ENCODE results near the gene RAD1. TPM values are rescaled to one million over a fixed set of nuclear protein-coding genes. Genes with fewer than 3 reads are reported as not detected.

The RAD1 gene
- polyA plus RNA-seq, 1 donor from 2014 or later, result 37.2 TPM

- peak overlapping the region; percentile 57 for H3K27ac ChIP-seq (ENCODE audit: low read length)
- no peaks in the 10 kb centered on the region for H3K9me2 ChIP-seq (ENCODE audit: insufficient read depth, low read length)
- H3K9ac ChIP-seq (ENCODE audit: low read length), result peak overlapping the region; percentile 68
- H3K36me3 ChIP-seq (ENCODE audit: insufficient read depth, low read length), result peaks cover 5% of the 10 kb centered on the region
- peak overlapping the region; percentile 96 for H3K4me3 ChIP-seq (ENCODE audit: low read length)
- no peaks in the 10 kb centered on the region for H3K9me3 ChIP-seq (ENCODE audit: low read length)
- H2AFZ ChIP-seq (ENCODE audit: low read depth, low read length), result peak overlapping the region; percentile 56
- no peak for TF ChIP-seq EZH2 (IDR thresholded peaks at IDR 0.05; ENCODE audit: borderline replicate concordance, insufficient read depth, low read length, poor library complexity, severe bottlenecking)
- TF ChIP-seq SMC3 (conservative IDR thresholded peaks at IDR 0.05; ENCODE audit: poor library complexity), result no peak
- TF ChIP-seq MXI1 (conservative IDR thresholded peaks at IDR 0.05; ENCODE audit: poor library complexity, severe bottlenecking), result peak; percentile 72
- TF ChIP-seq, protein P1, sequence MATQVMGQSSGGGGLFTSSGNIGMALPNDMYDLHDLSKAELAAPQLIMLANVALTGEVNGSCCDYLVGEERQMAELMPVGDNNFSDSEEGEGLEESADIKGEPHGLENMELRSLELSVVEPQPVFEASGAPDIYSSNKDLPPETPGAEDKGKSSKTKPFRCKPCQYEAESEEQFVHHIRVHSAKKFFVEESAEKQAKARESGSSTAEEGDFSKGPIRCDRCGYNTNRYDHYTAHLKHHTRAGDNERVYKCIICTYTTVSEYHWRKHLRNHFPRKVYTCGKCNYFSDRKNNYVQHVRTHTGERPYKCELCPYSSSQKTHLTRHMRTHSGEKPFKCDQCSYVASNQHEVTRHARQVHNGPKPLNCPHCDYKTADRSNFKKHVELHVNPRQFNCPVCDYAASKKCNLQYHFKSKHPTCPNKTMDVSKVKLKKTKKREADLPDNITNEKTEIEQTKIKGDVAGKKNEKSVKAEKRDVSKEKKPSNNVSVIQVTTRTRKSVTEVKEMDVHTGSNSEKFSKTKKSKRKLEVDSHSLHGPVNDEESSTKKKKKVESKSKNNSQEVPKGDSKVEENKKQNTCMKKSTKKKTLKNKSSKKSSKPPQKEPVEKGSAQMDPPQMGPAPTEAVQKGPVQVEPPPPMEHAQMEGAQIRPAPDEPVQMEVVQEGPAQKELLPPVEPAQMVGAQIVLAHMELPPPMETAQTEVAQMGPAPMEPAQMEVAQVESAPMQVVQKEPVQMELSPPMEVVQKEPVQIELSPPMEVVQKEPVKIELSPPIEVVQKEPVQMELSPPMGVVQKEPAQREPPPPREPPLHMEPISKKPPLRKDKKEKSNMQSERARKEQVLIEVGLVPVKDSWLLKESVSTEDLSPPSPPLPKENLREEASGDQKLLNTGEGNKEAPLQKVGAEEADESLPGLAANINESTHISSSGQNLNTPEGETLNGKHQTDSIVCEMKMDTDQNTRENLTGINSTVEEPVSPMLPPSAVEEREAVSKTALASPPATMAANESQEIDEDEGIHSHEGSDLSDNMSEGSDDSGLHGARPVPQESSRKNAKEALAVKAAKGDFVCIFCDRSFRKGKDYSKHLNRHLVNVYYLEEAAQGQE (IDR thresholded peaks at IDR 0.05; ENCODE audit: borderline replicate concordance), result no peak
- TF ChIP-seq EP300 (conservative IDR thresholded peaks at IDR 0.05; ENCODE audit: poor library complexity, severe bottlenecking), result no peak
- TF ChIP-seq RAD21 (conservative IDR thresholded peaks at IDR 0.05), result no peak
- no peak for TF ChIP-seq TAF1 (IDR thresholded peaks at IDR 0.05; ENCODE audit: low read depth)
- TF ChIP-seq POLR2AphosphoS5 (IDR thresholded peaks at IDR 0.05), result no peak
- TF ChIP-seq, protein P2, sequence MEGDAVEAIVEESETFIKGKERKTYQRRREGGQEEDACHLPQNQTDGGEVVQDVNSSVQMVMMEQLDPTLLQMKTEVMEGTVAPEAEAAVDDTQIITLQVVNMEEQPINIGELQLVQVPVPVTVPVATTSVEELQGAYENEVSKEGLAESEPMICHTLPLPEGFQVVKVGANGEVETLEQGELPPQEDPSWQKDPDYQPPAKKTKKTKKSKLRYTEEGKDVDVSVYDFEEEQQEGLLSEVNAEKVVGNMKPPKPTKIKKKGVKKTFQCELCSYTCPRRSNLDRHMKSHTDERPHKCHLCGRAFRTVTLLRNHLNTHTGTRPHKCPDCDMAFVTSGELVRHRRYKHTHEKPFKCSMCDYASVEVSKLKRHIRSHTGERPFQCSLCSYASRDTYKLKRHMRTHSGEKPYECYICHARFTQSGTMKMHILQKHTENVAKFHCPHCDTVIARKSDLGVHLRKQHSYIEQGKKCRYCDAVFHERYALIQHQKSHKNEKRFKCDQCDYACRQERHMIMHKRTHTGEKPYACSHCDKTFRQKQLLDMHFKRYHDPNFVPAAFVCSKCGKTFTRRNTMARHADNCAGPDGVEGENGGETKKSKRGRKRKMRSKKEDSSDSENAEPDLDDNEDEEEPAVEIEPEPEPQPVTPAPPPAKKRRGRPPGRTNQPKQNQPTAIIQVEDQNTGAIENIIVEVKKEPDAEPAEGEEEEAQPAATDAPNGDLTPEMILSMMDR (IDR thresholded peaks at IDR 0.05; ENCODE audit: poor library complexity, severe bottlenecking), result no peak
- H3K4me2 ChIP-seq (ENCODE audit: low read length), result peak overlapping the region; percentile 66
- no peaks in the 10 kb centered on the region for H3F3A ChIP-seq (ENCODE audit: insufficient read depth, low read length, poor library complexity, severe bottlenecking)
- H3K27me3 ChIP-seq (ENCODE audit: insufficient read depth, low read depth, low read length), result no peaks in the 10 kb centered on the region
- peaks cover 43% of the 10 kb centered on the region for H3K79me2 ChIP-seq (replicated peaks; ENCODE audit: insufficient read depth, low read length)
- H4K20me1 ChIP-seq (ENCODE audit: insufficient read depth), result no peaks in the 10 kb centered on the region
These were observed 599 bp downstream of the RAD1 start for GRCh38 chr5:34914671-34915138.

GRCh38 chr5:34913072-34913471 is 2.2 kb downstream of the RAD1 start:
- no peaks in the 10 kb centered on the region for H3K9me3 ChIP-seq (ENCODE audit: low read length)
- H3K36me3 ChIP-seq (ENCODE audit: insufficient read depth, low read length), result peaks cover 5% of the 10 kb centered on the region
- no peak overlapping the region for H3K4me2 ChIP-seq (ENCODE audit: low read length)
- no peak overlapping the region for H3K27ac ChIP-seq (ENCODE audit: low read length)
- H3K79me2 ChIP-seq (replicated peaks; ENCODE audit: insufficient read depth, low read length), result peaks cover 42% of the 10 kb centered on the region
- no peaks in the 10 kb centered on the region for H4K20me1 ChIP-seq (ENCODE audit: insufficient read depth)
- H2AFZ ChIP-seq (ENCODE audit: low read depth, low read length), result no peak overlapping the region
- TF ChIP-seq, protein P1 (IDR thresholded peaks at IDR 0.05; ENCODE audit: borderline replicate concordance), result no peak
- TF ChIP-seq, protein P2 (IDR thresholded peaks at IDR 0.05; ENCODE audit: poor library complexity, severe bottlenecking), result no peak
- TF ChIP-seq EZH2 (IDR thresholded peaks at IDR 0.05; ENCODE audit: borderline replicate concordance, insufficient read depth, low read length, poor library complexity, severe bottlenecking) (no peak), MXI1 (conservative IDR thresholded peaks at IDR 0.05; ENCODE audit: poor library complexity, severe bottlenecking) (no peak), EP300 (conservative IDR thresholded peaks at IDR 0.05; ENCODE audit: poor library complexity, severe bottlenecking) (no peak), POLR2AphosphoS5 (IDR thresholded peaks at IDR 0.05) (no peak)
- H3K9me2 ChIP-seq (ENCODE audit: insufficient read depth, low read length), result no peaks in the 10 kb centered on the region
- H3K27me3 ChIP-seq (ENCODE audit: insufficient read depth, low read depth, low read length), result no peaks in the 10 kb centered on the region
- H3F3A ChIP-seq (ENCODE audit: insufficient read depth, low read length, poor library complexity, severe bottlenecking), result no peaks in the 10 kb centered on the region
- peak overlapping the region; percentile 96 for H3K4me3 ChIP-seq (ENCODE audit: low read length)
- no peak overlapping the region for H3K9ac ChIP-seq (ENCODE audit: low read length)
